BJ (cell line): Measurements from ENCODE around the gene CBL. TPM values are rescaled to one million over a fixed set of nuclear protein-coding genes. Genes with fewer than 3 reads are reported as not detected.

Experiments
- CTCF ChIA-PET: fragments of 350-600 bp; formaldehyde crosslinking; extraction: SDS; loops from one replicate; lab custom pipeline; 2021; ENCODE audit warnings: antibody characterized with exemption, inconsistent platforms; lab: Yijun Ruan, JAX
- POLR2A ChIA-PET: fragments of 300-600 bp; sonication (Branson Sonifier 250); formaldehyde crosslinking; extraction: SDS; loops from one replicate; lab custom pipeline; 2021; ENCODE audit warnings: antibody characterized with exemption; lab: Charles Lee
- DNase-seq: peaks from one replicate; pipeline ENCODE4 v3.0.0-alpha.2; 2011; ENCODE audit warnings: low read depth
- H3K27me3 ChIP-seq: 2 replicates; pipeline ENCODE4 v1.6.0; 2011; ENCODE audit warnings: low read length; ENCODE audit not compliant: control insufficient read depth, insufficient read depth
- H3K36me3 ChIP-seq: 2 replicates; pipeline ENCODE4 v1.5.1; 2011; ENCODE audit warnings: low read length; ENCODE audit not compliant: control insufficient read depth, insufficient read depth
- H3K4me3 ChIP-seq: 2 replicates; pipeline ENCODE4 v1.5.1; 2011; ENCODE audit warnings: low read depth, mild to moderate bottlenecking, control low read depth, low read length
- CTCF ChIP-seq: IDR thresholded peaks from 2 replicates; pipeline ENCODE4 v1.5.1; 2011; ENCODE audit warnings: low read depth, mild to moderate bottlenecking, control low read depth, inconsistent platforms, low read length, moderate library complexity; ENCODE audit not compliant: insufficient read depth
- polyA plus RNA-seq: library from polyadenylated mRNA; depleted of rRNA; stranded (reverse); fragments of >200 nt; gene quantifications from 2 replicates; pipeline ENCODE4 v1.2.3, GENCODE V29; 2011

Gene CBL
- polyA plus RNA-seq, 1 experiment = 9.3 TPM

- H3K27me3 ChIP-seq = no peaks in the 10 kb centered on the region
- ChIA-PET POLR2A (no interaction called here), CTCF (interaction anchor here (1.0 to 3.9 kb wide), 15 partner anchors 10 to 151 kb away, joined by 3 to 30 read pairs (median 5); a partner anchor contains a TSS)
- no peaks in the 10 kb centered on the region for H3K36me3 ChIP-seq
- no peak for TF ChIP-seq CTCF
- H3K4me3 ChIP-seq = no peak overlapping the region
- DNase-seq = no peak
Observed at GRCh38 chr11:119205080-119205479, 1.1 kb upstream of the CBL start.

- ChIA-PET CTCF (interaction anchor here (0.6 to 3.9 kb wide), 25 partner anchors 10 to 172 kb away, joined by 3 to 30 read pairs (median 4); partner anchors contain the start of gene NLRX1), POLR2A (interaction anchor here (0.7 kb wide), 1 partner anchor 131 kb away, joined by 11 read pairs; no protein-coding TSS in a partner anchor)
- Histone ChIP-seq H3K4me3 (peak overlapping the region; percentile 98), H3K27me3 (no peaks in the 10 kb centered on the region), H3K36me3 (no peaks in the 10 kb centered on the region)
- DNase-seq = no peak
- no peak for TF ChIP-seq CTCF
Observed at GRCh38 chr11:119206511-119207414, 624 bp downstream of the CBL start.

GRCh38 chr11:119207415-119207960, 1.3 kb downstream of the CBL start:
- Histone ChIP-seq H3K27me3 (no peaks in the 10 kb centered on the region), H3K4me3 (peak overlapping the region; percentile 98), H3K36me3 (no peaks in the 10 kb centered on the region)
- ChIA-PET POLR2A (no interaction called here), CTCF (interaction anchor here (1.0 to 3.9 kb wide), 5 partner anchors 9 to 115 kb away, joined by 3 to 30 read pairs (median 4); no protein-coding TSS in a partner anchor)
- no peak for TF ChIP-seq CTCF
- no peak for DNase-seq

GRCh38 chr11:119209186-119209585, 3.0 kb downstream of the CBL start:
- no peaks in the 10 kb centered on the region for H3K27me3 ChIP-seq
- TF ChIP-seq CTCF = no peak
- DNase-seq = no peak
- ChIA-PET POLR2A (interaction anchor here (0.6 kb wide), 1 partner anchor 13 kb away, joined by 8 read pairs; no protein-coding TSS in a partner anchor), CTCF (interaction anchor here (1.0 to 2.3 kb wide), 2 partner anchors 12 to 40 kb away, joined by 3 to 6 read pairs; no protein-coding TSS in a partner anchor)
- no peak overlapping the region for H3K4me3 ChIP-seq
- H3K36me3 ChIP-seq = no peaks in the 10 kb centered on the region

- H3K36me3 ChIP-seq = no peaks in the 10 kb centered on the region
- POLR2A ChIA-PET = interaction anchor here (0.6 kb wide), 1 partner anchor 12 kb away, joined by 8 read pairs; no protein-coding TSS in a partner anchor
- H3K4me3 ChIP-seq = no peak overlapping the region
- CTCF ChIA-PET = interaction anchor here (0.6 to 2.3 kb wide), 2 partner anchors 13 to 64 kb away, joined by 3 to 6 read pairs; no protein-coding TSS in a partner anchor
- no peaks in the 10 kb centered on the region for H3K27me3 ChIP-seq
- no peak for TF ChIP-seq CTCF
- no peak for DNase-seq
Observed at GRCh38 chr11:119210050-119210449, 3.9 kb downstream of the CBL start.
